Activated naive CD4-positive, alpha-beta T cell treated with anti-CD3 and anti-CD28 coated beads, Interleukin-2, amount 50 U/mL, for 72 hours (primary cell): ENCODE data around the gene OSMR. TPM values are rescaled to one million over a fixed set of nuclear protein-coding genes. Genes with fewer than 3 reads are reported as not detected.
"Not testable (repeated sequence)": the region's sequence is repeated elsewhere in the genome, so short reads cannot be mapped to it uniquely, and the experiment has no call there.

Experiments
- ATAC-seq, 2 donors: fragments of 150-1000 bp; cut with Tn5 transposase; 2 replicates each; pipeline ENCODE4 v1.10.0; 2021; ENCODE audit warnings: mild to moderate bottlenecking in 2 of 2, moderate library complexity in 2 of 2
- DNase-seq, 2 donors: peaks; one replicate each; pipeline ENCODE4 v3.0.0; 2021 to 2022; ENCODE audit warnings: low spot score in 2 of 2
- H3K27ac Mint-ChIP-seq, 2 donors: one replicate each; pipeline ENCODE4 v1.8.0; 2022; ENCODE audit warnings: mild to moderate bottlenecking in 2 of 2, mixed read lengths in 2 of 2
- H3K36me3 Mint-ChIP-seq, 2 donors: one replicate each; pipeline ENCODE4 v1.8.0; 2022; ENCODE audit warnings: mixed read lengths in 2 of 2
- H3K9me3 Mint-ChIP-seq, 2 donors: one replicate each; pipeline ENCODE4 v1.8.0; 2022; ENCODE audit warnings: mixed read lengths in 2 of 2
- total RNA-seq, 2 donors: library from RNA; stranded (reverse); gene quantifications; one replicate each; pipeline ENCODE4 v1.2.3, GENCODE V29; 2022

The OSMR gene
- total RNA-seq, 2 donors from 2014 or later, result 0.39 TPM; not detected in 1

GRCh38 chr5:38854907-38855306 is 9.1 kb downstream of the OSMR start:
- ATAC-seq (no peak), DNase-seq (no peak)
- H3K9me3 Mint-ChIP-seq, result peaks cover 9 to 10% of the 10 kb centered on the region in 2 donors
- no peak overlapping the region for H3K27ac Mint-ChIP-seq
- no peaks in the 10 kb centered on the region for H3K36me3 Mint-ChIP-seq

- DNase-seq (no peak), ATAC-seq (no peak)
- Mint-ChIP-seq H3K9me3 (peaks cover 5 to 10% of the 10 kb centered on the region in 2 donors), H3K27ac (no peak overlapping the region), H3K36me3 (no peaks in the 10 kb centered on the region)
Measured at GRCh38 chr5:38856660-38857059, 10.8 kb downstream of the OSMR start.

- ATAC-seq (no peak), DNase-seq (no peak)
- Mint-ChIP-seq H3K36me3 (no peaks in the 10 kb centered on the region), H3K9me3 (peaks cover 0 to 3% of the 10 kb centered on the region in 2 donors), H3K27ac (no peak overlapping the region)
Measured at GRCh38 chr5:38858839-38859238, 13.0 kb downstream of the OSMR start.

GRCh38 chr5:38861986-38862770 is 16.4 kb downstream of the OSMR start:
- not testable (repeated sequence) for H3K36me3 Mint-ChIP-seq, H3K27ac Mint-ChIP-seq, DNase-seq, ATAC-seq
- peaks cover 11 to 17% of the 10 kb centered on the region in 2 donors for H3K9me3 Mint-ChIP-seq

GRCh38 chr5:38866362-38867031 is 20.7 kb downstream of the OSMR start:
- ATAC-seq, result no peak
- peaks cover 0 to 7% of the 10 kb centered on the region in 2 donors for H3K36me3 Mint-ChIP-seq
- no peak for DNase-seq
- H3K9me3 Mint-ChIP-seq, result peaks cover 11 to 17% of the 10 kb centered on the region in 2 donors
- no peak overlapping the region for H3K27ac Mint-ChIP-seq

GRCh38 chr5:38867032-38867398 is 21.2 kb downstream of the OSMR start:
- peaks cover 11 to 17% of the 10 kb centered on the region in 2 donors for H3K9me3 Mint-ChIP-seq
- ATAC-seq (no peak), DNase-seq (no peak)
- H3K27ac Mint-ChIP-seq, result no peak overlapping the region
- H3K36me3 Mint-ChIP-seq, result peaks cover 0 to 7% of the 10 kb centered on the region in 2 donors

- peaks cover 0 to 7% of the 10 kb centered on the region in 2 donors for H3K36me3 Mint-ChIP-seq
- peaks cover 11 to 17% of the 10 kb centered on the region in 2 donors for H3K9me3 Mint-ChIP-seq
- ATAC-seq, result no peak
- no peak overlapping the region for H3K27ac Mint-ChIP-seq
- DNase-seq, result no peak
Measured at GRCh38 chr5:38867416-38867815, 21.6 kb downstream of the OSMR start.

- DNase-seq (no peak), ATAC-seq (no peak)
- H3K9me3 Mint-ChIP-seq, result peaks cover 2 to 4% of the 10 kb centered on the region in 2 donors
- H3K36me3 Mint-ChIP-seq, result peaks cover 0 to 1% of the 10 kb centered on the region in 2 donors
- no peak overlapping the region for H3K27ac Mint-ChIP-seq
Measured at GRCh38 chr5:38870595-38870994, 24.8 kb downstream of the OSMR start.

- H3K9me3 Mint-ChIP-seq, result peaks cover 0 to 4% of the 10 kb centered on the region in 2 donors
- H3K27ac Mint-ChIP-seq, result no peak overlapping the region
- ATAC-seq (no peak), DNase-seq (no peak)
- no peaks in the 10 kb centered on the region for H3K36me3 Mint-ChIP-seq
Measured at GRCh38 chr5:38871058-38871605, 25.3 kb downstream of the OSMR start.

- H3K27ac Mint-ChIP-seq, result no peak overlapping the region
- H3K9me3 Mint-ChIP-seq, result peaks cover 0 to under 1% of the 10 kb centered on the region in 2 donors
- DNase-seq (no peak), ATAC-seq (peak in 1 of 2 donors; percentile 75)
- H3K36me3 Mint-ChIP-seq, result no peaks in the 10 kb centered on the region
Measured at GRCh38 chr5:38871790-38872551, 26.2 kb downstream of the OSMR start.

GRCh38 chr5:38872826-38873225 is 27.0 kb downstream of the OSMR start:
- ATAC-seq (no peak), DNase-seq (no peak)
- Mint-ChIP-seq H3K9me3 (no peaks in the 10 kb centered on the region), H3K36me3 (no peaks in the 10 kb centered on the region), H3K27ac (no peak overlapping the region)

- H3K9me3 Mint-ChIP-seq, result no peaks in the 10 kb centered on the region
Measured at GRCh38 chr5:38874948-38875456, 29.2 kb downstream of the OSMR start.

GRCh38 chr5:38878391-38879077 is 32.7 kb downstream of the OSMR start:
- Mint-ChIP-seq H3K36me3 (no peaks in the 10 kb centered on the region), H3K9me3 (no peaks in the 10 kb centered on the region), H3K27ac (no peak overlapping the region)
- ATAC-seq (no peak), DNase-seq (no peak)

More at GRCh38 chr5:38874948-38875456, 29.2 kb downstream of the OSMR start:
- no peak overlapping the region for H3K27ac Mint-ChIP-seq
- no peak for DNase-seq
- ATAC-seq, result no peak
- no peaks in the 10 kb centered on the region for H3K36me3 Mint-ChIP-seq

GRCh38 chr5:38879078-38879460 is 33.3 kb downstream of the OSMR start:
- H3K27ac Mint-ChIP-seq, result peak overlapping the region in 1 of 2 donors; percentile 86

GRCh38 chr5:38883842-38884241 is 38.0 kb downstream of the OSMR start:
- Mint-ChIP-seq H3K9me3 (no peaks in the 10 kb centered on the region), H3K36me3 (no peaks in the 10 kb centered on the region), H3K27ac (no peak overlapping the region)
- DNase-seq, result no peak
- ATAC-seq, result no peak

More at GRCh38 chr5:38879078-38879460, 33.3 kb downstream of the OSMR start:
- Mint-ChIP-seq H3K36me3 (no peaks in the 10 kb centered on the region), H3K9me3 (no peaks in the 10 kb centered on the region)
- no peak for DNase-seq
- no peak for ATAC-seq

- DNase-seq, result no peak
- ATAC-seq, result no peak
- Mint-ChIP-seq H3K27ac (no peak overlapping the region), H3K36me3 (no peaks in the 10 kb centered on the region), H3K9me3 (no peaks in the 10 kb centered on the region)
Measured at GRCh38 chr5:38885208-38885607, 39.4 kb downstream of the OSMR start.
